GM10266 (cell line): Measurements from ENCODE around the gene COX19.

Source experiments
- DNase-seq: peaks from one replicate; pipeline ENCODE4 v3.0.0; 2012; ENCODE audit errors: extremely low spot score
- CTCF ChIP-seq: IDR thresholded peaks from 2 replicates; pipeline ENCODE4 v1.5.1; 2012; ENCODE audit warnings: mild to moderate bottlenecking, low read depth; ENCODE audit not compliant: control insufficient read depth, insufficient read depth; ENCODE audit errors: missing control alignments

Gene COX19

GRCh38 chr7:939843-940242 lies 35.5 kb downstream of the COX19 start:
- no peak for DNase-seq
- no peak for TF ChIP-seq CTCF

GRCh38 chr7:938546-939185 lies 36.7 kb downstream of the COX19 start:
- DNase-seq = no peak
- TF ChIP-seq CTCF = no peak

- no peak for DNase-seq
- TF ChIP-seq CTCF = no peak
Observed at GRCh38 chr7:937856-938484, 37.4 kb downstream of the COX19 start.

- no peak for TF ChIP-seq CTCF
- DNase-seq = peak; percentile 91
Observed at GRCh38 chr7:936386-937054, 38.8 kb downstream of the COX19 start.

- no peak for TF ChIP-seq CTCF
- DNase-seq = no peak
Observed at GRCh38 chr7:935874-936385, 39.4 kb downstream of the COX19 start.

- peak; percentile 59 for DNase-seq
- no peak for TF ChIP-seq CTCF
Observed at GRCh38 chr7:935164-935873, 40.0 kb downstream of the COX19 start.
